Measurements from ENCODE around the gene CCL2.

DNA sequence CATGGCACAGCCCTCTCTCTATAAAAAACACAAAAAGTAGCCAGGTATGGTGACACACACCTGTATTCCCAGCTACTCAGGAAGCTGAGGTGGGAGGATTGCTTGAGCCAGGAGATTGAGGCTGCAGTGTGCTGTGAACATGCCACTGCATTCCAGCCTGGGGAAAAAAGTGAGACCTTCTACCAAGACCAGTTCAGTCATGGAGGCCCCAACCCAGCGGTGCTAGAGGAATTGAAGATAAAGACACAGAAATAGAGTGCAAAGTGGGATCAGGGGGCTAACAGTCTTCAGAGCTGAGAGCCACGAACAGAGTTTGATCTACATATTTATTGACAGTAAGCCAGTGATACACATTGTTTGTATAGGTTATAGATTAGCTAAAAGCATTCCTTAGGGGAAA, 48.5 kb downstream of the CCL2 start:
- TF ChIP-seq, protein P1, sequence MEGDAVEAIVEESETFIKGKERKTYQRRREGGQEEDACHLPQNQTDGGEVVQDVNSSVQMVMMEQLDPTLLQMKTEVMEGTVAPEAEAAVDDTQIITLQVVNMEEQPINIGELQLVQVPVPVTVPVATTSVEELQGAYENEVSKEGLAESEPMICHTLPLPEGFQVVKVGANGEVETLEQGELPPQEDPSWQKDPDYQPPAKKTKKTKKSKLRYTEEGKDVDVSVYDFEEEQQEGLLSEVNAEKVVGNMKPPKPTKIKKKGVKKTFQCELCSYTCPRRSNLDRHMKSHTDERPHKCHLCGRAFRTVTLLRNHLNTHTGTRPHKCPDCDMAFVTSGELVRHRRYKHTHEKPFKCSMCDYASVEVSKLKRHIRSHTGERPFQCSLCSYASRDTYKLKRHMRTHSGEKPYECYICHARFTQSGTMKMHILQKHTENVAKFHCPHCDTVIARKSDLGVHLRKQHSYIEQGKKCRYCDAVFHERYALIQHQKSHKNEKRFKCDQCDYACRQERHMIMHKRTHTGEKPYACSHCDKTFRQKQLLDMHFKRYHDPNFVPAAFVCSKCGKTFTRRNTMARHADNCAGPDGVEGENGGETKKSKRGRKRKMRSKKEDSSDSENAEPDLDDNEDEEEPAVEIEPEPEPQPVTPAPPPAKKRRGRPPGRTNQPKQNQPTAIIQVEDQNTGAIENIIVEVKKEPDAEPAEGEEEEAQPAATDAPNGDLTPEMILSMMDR (IDR thresholded peaks at IDR 0.05; ENCODE audit: low read depth, low read length), result no peak
- TF ChIP-seq EZH2phosphoT487 (IDR thresholded peaks at IDR 0.05; ENCODE audit: low read depth), result no peak

All from OCI-LY3 (cell line).